Measurements from ENCODE around the gene KCNJ14.

KCNJ14 gene

DNA sequence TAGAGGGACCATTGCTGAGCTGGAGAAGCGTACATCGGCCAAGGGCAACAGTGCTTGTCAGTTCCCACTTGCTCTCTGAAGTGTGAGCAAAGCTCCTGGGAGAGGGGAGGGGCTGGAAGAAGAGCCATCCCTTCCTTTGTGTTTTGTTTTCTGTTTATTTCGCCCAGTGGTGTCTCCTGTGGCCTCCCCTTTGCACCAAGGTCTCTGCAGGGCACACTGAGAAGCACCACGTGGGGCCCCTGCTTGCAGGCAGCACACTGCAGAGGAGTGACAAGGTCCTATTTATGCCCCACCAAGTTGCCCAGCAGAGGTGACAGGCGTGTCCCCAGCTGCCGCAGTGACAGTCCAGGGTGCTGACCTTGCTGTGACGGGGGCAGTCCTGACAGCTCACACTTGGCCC lies 38.0 kb upstream of the KCNJ14 start:
- H3K4me3 ChIP-seq (ENCODE audit: low read depth, low read length): no peak overlapping the region
- no peak for DNase-seq
- no peak overlapping the region for H3K27ac ChIP-seq
- in situ Hi-C loops (cut with HindIII; ENCODE audit: low pct_ligation_motif_present, low sequenced_read_pairs): no loop called here
- H3K27me3 ChIP-seq (replicated peaks): no peaks in the 10 kb centered on the region
- TF ChIP-seq, protein P1, sequence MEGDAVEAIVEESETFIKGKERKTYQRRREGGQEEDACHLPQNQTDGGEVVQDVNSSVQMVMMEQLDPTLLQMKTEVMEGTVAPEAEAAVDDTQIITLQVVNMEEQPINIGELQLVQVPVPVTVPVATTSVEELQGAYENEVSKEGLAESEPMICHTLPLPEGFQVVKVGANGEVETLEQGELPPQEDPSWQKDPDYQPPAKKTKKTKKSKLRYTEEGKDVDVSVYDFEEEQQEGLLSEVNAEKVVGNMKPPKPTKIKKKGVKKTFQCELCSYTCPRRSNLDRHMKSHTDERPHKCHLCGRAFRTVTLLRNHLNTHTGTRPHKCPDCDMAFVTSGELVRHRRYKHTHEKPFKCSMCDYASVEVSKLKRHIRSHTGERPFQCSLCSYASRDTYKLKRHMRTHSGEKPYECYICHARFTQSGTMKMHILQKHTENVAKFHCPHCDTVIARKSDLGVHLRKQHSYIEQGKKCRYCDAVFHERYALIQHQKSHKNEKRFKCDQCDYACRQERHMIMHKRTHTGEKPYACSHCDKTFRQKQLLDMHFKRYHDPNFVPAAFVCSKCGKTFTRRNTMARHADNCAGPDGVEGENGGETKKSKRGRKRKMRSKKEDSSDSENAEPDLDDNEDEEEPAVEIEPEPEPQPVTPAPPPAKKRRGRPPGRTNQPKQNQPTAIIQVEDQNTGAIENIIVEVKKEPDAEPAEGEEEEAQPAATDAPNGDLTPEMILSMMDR (IDR thresholded peaks at IDR 0.05; ENCODE audit: low read depth, low read length, missing control alignments): no peak
- no peaks in the 10 kb centered on the region for H3K36me3 ChIP-seq (replicated peaks)

DNA sequence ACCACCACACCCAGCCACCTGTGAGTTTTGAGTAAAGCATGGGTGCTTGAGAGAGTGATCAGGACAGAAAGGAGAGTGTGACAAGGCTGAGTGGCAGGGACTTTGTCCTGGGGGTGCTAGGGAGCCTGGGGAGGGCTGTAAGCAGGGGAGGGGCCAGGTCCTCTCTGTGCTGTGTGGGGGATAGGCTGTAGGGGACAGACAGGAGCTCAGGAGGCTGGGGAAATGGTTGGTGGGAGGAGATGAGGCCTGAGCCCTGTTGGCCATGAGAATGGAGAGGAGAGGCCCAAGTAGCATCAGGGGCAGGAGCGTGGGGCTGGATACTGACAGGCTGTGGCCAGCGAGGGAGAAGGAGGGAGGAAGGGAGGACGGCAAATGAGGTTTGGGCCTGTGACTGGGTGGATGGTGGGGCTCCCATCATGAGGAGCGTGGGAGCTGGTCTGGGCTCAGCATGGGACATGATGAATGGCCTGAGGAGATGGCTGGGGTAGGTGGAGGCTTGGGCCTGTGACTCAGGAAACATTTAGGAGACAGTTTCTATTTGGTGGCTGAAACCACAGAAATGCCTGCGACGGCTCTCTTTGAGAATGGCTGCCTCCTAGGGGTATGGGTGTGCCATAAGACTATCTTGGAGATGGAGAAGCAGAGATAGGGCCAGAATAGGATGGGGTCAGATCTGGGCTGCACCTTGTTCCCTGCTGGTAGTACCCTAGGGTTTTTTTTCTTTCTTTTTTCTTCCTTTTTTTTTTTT lies 36.9 kb upstream of the KCNJ14 start:
- Histone ChIP-seq H3K4me3 (ENCODE audit: low read depth, low read length) (no peak overlapping the region), H3K27me3 (replicated peaks) (no peaks in the 10 kb centered on the region), H3K36me3 (replicated peaks) (no peaks in the 10 kb centered on the region), H3K27ac (no peak overlapping the region)
- DNase-seq: no peak
- in situ Hi-C loops (cut with HindIII; ENCODE audit: low pct_ligation_motif_present, low sequenced_read_pairs): no loop called here
- TF ChIP-seq, protein P1 (IDR thresholded peaks at IDR 0.05; ENCODE audit: low read depth, low read length, missing control alignments): peak; percentile 32

DNA sequence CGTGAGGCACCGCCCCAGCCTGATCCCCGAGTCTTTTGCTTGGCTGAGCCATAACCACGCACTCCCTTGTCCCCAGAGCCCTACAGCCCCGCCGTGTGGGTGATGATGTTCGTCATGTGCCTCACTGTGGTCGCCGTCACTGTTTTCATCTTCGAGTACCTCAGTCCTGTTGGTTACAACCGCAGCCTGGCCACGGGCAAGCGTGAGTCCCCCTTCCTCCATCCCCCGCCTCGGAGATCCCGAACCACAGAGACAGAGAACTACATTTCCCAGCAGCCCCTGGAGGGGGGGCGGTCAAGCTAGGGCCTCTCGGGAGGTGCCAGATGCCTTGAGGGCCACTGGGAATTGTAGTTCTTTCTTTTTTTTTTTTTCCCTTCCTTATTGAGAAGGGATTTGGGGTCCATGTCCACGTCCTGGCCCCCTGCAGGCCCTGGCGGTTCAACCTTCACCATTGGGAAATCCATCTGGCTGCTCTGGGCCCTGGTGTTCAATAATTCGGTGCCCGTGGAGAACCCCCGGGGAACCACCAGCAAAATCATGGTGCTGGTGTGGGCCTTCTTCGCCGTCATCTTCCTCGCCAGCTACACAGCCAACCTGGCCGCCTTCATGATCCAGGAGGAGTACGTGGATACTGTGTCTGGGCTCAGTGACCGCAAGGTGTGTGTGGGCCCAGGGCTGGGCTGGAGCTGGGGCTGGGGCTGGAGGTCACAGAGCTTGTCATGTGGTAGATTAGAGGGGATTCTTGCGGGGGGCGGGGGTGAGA lies 36.0 kb upstream of the KCNJ14 start:
- no peak overlapping the region for H3K4me3 ChIP-seq (ENCODE audit: low read depth, low read length)
- H3K27ac ChIP-seq: no peak overlapping the region
- in situ Hi-C loops (cut with HindIII; ENCODE audit: low pct_ligation_motif_present, low sequenced_read_pairs): no loop called here
- TF ChIP-seq, protein P1 (IDR thresholded peaks at IDR 0.05; ENCODE audit: low read depth, low read length, missing control alignments): no peak
- no peaks in the 10 kb centered on the region for H3K27me3 ChIP-seq (replicated peaks)
- H3K36me3 ChIP-seq (replicated peaks): no peaks in the 10 kb centered on the region
- peak; percentile 32 for DNase-seq

DNA sequence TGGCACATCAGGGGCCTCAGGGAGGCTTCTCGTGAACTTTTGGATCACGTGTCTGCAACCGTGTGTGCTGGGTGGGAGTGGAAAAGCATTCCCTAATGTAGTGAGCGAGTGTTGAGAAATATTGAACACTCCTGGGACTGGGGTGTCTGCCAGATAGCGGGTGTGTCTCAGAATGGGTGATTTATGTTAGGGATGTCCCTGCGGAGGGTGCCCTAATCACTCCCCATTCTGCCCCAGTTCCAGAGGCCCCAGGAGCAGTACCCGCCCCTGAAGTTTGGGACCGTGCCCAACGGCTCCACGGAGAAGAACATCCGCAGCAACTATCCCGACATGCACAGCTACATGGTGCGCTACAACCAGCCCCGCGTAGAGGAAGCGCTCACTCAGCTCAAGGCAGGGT lies 33.8 kb upstream of the KCNJ14 start:
- TF ChIP-seq, protein P1 (IDR thresholded peaks at IDR 0.05; ENCODE audit: low read depth, low read length, missing control alignments): no peak
- DNase-seq: no peak
- Histone ChIP-seq H3K27ac (no peak overlapping the region), H3K36me3 (replicated peaks) (no peaks in the 10 kb centered on the region), H3K27me3 (replicated peaks) (no peaks in the 10 kb centered on the region), H3K4me3 (ENCODE audit: low read depth, low read length) (no peak overlapping the region)
- in situ Hi-C loops (cut with HindIII; ENCODE audit: low pct_ligation_motif_present, low sequenced_read_pairs): no loop called here

DNA sequence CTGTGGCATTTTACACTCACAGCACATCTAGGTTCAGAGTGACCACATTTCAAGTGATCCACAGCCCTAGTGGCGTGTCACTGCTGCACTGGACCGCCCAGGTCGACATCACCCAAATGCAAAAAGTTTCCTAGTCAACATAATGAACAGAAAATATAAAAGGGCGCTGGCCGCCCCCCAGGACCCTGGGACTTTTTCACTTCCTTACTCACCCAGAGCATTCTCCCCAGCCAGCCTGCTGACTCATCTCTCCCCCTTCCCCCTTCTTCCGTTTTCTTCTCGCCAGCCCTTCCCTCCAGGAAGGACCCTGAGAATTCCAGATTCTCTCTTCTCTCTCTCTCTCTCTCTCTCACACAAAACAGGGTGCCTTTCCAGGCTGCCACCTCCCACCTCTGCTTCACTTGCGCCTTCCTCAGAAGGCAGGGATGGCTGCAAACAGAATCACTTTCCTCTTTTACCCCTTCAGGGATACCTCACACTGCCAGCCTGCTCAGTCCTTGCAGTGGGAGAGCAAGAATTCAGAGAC lies 30.6 kb upstream of the KCNJ14 start:
- H3K4me3 ChIP-seq (ENCODE audit: low read depth, low read length): peak overlapping the region; percentile 27
- H3K36me3 ChIP-seq (replicated peaks): no peaks in the 10 kb centered on the region
- H3K27ac ChIP-seq: peak overlapping the region; percentile 77
- in situ Hi-C loops (cut with HindIII; ENCODE audit: low pct_ligation_motif_present, low sequenced_read_pairs): no loop called here
- TF ChIP-seq, protein P1 (IDR thresholded peaks at IDR 0.05; ENCODE audit: low read depth, low read length, missing control alignments): no peak
- peak; percentile 66 for DNase-seq
- H3K27me3 ChIP-seq (replicated peaks): no peaks in the 10 kb centered on the region
